OCI-LY7 (cell line): Measurements from ENCODE around the gene FGFBP3. TPM values are rescaled to one million over a fixed set of nuclear protein-coding genes. Genes with fewer than 3 reads are reported as not detected.

ENCODE experiments used
- BruUV-seq: library from RNA; stranded (reverse); fragments of 400-500 nt; replicated peaks from 2 replicates; lab custom pipeline; 2021; lab: Mats Ljungman, UMichigan
- CTCF ChIA-PET: fragments of 300-600 bp; sonication (Branson Sonifier 250); formaldehyde crosslinking; loops from one replicate; lab custom pipeline; 2022; ENCODE audit warnings: antibody characterized with exemption; ENCODE audit not compliant: unreplicated experiment; lab: Charles Lee
- POLR2A ChIA-PET: fragments of 300-600 bp; sonication (Branson Sonifier 250); formaldehyde crosslinking; loops from one replicate; lab custom pipeline; 2022; ENCODE audit warnings: antibody characterized with exemption; lab: Charles Lee
- DNase-seq: peaks from one replicate; pipeline ENCODE4 v3.0.0-alpha.2; 2015; ENCODE audit warnings: low spot score
- H2AFZ ChIP-seq: fragments of 200-600 bp; sonication (generic), shearing (Covaris generic); 2 replicates; pipeline ENCODE4 v1.6.1; 2014; ENCODE audit warnings: mild to moderate bottlenecking, antibody characterized with exemption, low read length, moderate library complexity
- H3K27ac ChIP-seq: fragments of 200-600 bp; sonication (generic); 2 replicates; pipeline ENCODE4 v1.5.1; 2014; ENCODE audit warnings: mixed run types, low read depth, mild to moderate bottlenecking, moderate library complexity, low read length, inconsistent platforms; ENCODE audit not compliant: poor library complexity, severe bottlenecking
- H3K36me3 ChIP-seq: fragments of 200-600 bp; sonication (generic); 2 replicates; pipeline ENCODE4 v1.6.1; 2014; ENCODE audit warnings: mild to moderate bottlenecking, antibody characterized with exemption, low read length, moderate library complexity, mixed read lengths; ENCODE audit not compliant: insufficient read depth
- H3K4me1 ChIP-seq: fragments of 200-600 bp; sonication (generic); 2 replicates; pipeline ENCODE4 v1.5.1; 2014; ENCODE audit warnings: mild to moderate bottlenecking, low read length; ENCODE audit not compliant: insufficient read depth, poor library complexity, severe bottlenecking
- H3K4me2 ChIP-seq: fragments of 200-600 bp; sonication (generic); 2 replicates; pipeline ENCODE4 v1.6.1; 2014; ENCODE audit warnings: mild to moderate bottlenecking, low read length
- H3K4me3 ChIP-seq: fragments of 200-600 bp; sonication (generic); 2 replicates; pipeline ENCODE4 v1.5.1; 2014; ENCODE audit warnings: mild to moderate bottlenecking, low read depth, low read length; ENCODE audit not compliant: poor library complexity, severe bottlenecking
- H3K79me2 ChIP-seq: fragments of 200-600 bp; sonication (generic); 2 replicates; pipeline ENCODE4 v1.6.1; 2016; ENCODE audit warnings: low read depth, mild to moderate bottlenecking, low read length, moderate library complexity, mixed read lengths; ENCODE audit not compliant: insufficient read depth
- H3K9me2 ChIP-seq: fragments of 200-600 bp; sonication (generic); 2 replicates; pipeline ENCODE4 v1.6.1; 2016; ENCODE audit warnings: mild to moderate bottlenecking, low read length, mixed read lengths; ENCODE audit not compliant: insufficient read depth
- H3K9me3 ChIP-seq: fragments of 200-600 bp; sonication (generic); 2 replicates; pipeline ENCODE4 v1.6.1; 2014; ENCODE audit warnings: mild to moderate bottlenecking, mixed run types, low read length, mixed read lengths
- H4K20me1 ChIP-seq: fragments of 200-600 bp; sonication (generic); 2 replicates; pipeline ENCODE4 v1.6.1; 2014; ENCODE audit warnings: mild to moderate bottlenecking, antibody characterized with exemption, low read length, moderate library complexity, mixed read lengths; ENCODE audit not compliant: insufficient read depth
- EZH2phosphoT487 ChIP-seq: fragments of 200-600 bp; sonication (generic); IDR thresholded peaks from 2 replicates; pipeline ENCODE4 v1.6.1; 2018; ENCODE audit warnings: low read depth, borderline replicate concordance, mild to moderate bottlenecking, mixed run types, antibody characterized with exemption, low read length, moderate library complexity, mixed read lengths
- intact Hi-C: fragments of 100-400 bp; cut with micrococcal nuclease; formaldehyde crosslinking; loops from one replicate; pipeline ENCODE4 v1.10.0; 2022; ENCODE audit not compliant: unreplicated experiment
- total RNA-seq, 2 experiments: library from RNA; depleted of rRNA in 1 of 2; stranded (reverse); fragments of >200 nt in 1 of 2; shearing (Covaris generic) in 1 of 2; gene quantifications; 2 replicates each; pipeline ENCODE4 v1.2.3, GENCODE V29; 2014 to 2022
- TF ChIP-seq, protein P1 (sequence below): fragments of 200-600 bp; sonication (generic); conservative IDR thresholded peaks from 2 replicates; pipeline ENCODE4 v1.5.1; 2014; ENCODE audit warnings: mild to moderate bottlenecking, antibody characterized with exemption, low read length, moderate library complexity, mixed read lengths

FGFBP3 gene
- total RNA-seq, 2 experiments from 2014 or later = 1.1 to 2.7 TPM

DNA sequence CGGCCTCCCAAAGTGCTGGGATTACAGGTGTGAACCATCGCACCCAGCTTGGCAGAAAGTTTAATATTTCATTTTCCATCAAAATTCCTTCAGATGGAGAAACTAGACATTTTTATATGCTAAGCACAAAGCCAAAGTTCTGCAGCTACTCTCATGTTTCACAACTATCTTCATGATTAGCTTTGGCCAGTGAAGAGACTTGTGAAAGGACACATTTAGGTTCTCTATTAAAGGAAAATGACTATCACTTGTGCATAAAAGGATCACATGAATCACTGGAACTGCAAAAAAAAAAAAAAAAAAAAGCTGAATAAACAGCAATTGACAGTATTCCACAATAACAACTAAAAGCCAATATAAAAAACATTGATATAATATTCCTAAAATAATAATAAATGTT, 16.2 kb downstream of the FGFBP3 start:
- Histone ChIP-seq H3K4me2 (no peak overlapping the region), H3K27ac (no peak overlapping the region), H3K4me1 (no peaks in the 10 kb centered on the region), H4K20me1 (no peaks in the 10 kb centered on the region), H3K4me3 (no peak overlapping the region), H3K79me2 (no peaks in the 10 kb centered on the region), H3K36me3 (no peaks in the 10 kb centered on the region), H3K9me3 (no peaks in the 10 kb centered on the region), H2AFZ (no peak overlapping the region), H3K9me2 (no peaks in the 10 kb centered on the region)
- DNase-seq = no peak
- CTCF ChIA-PET = no interaction called here
- POLR2A ChIA-PET = no interaction called here
- no peak for TF ChIP-seq EZH2phosphoT487
- TF ChIP-seq, protein P1, sequence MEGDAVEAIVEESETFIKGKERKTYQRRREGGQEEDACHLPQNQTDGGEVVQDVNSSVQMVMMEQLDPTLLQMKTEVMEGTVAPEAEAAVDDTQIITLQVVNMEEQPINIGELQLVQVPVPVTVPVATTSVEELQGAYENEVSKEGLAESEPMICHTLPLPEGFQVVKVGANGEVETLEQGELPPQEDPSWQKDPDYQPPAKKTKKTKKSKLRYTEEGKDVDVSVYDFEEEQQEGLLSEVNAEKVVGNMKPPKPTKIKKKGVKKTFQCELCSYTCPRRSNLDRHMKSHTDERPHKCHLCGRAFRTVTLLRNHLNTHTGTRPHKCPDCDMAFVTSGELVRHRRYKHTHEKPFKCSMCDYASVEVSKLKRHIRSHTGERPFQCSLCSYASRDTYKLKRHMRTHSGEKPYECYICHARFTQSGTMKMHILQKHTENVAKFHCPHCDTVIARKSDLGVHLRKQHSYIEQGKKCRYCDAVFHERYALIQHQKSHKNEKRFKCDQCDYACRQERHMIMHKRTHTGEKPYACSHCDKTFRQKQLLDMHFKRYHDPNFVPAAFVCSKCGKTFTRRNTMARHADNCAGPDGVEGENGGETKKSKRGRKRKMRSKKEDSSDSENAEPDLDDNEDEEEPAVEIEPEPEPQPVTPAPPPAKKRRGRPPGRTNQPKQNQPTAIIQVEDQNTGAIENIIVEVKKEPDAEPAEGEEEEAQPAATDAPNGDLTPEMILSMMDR = no peak
- no TSS peak for BruUV-seq
- intact Hi-C loops = no loop called here

DNA sequence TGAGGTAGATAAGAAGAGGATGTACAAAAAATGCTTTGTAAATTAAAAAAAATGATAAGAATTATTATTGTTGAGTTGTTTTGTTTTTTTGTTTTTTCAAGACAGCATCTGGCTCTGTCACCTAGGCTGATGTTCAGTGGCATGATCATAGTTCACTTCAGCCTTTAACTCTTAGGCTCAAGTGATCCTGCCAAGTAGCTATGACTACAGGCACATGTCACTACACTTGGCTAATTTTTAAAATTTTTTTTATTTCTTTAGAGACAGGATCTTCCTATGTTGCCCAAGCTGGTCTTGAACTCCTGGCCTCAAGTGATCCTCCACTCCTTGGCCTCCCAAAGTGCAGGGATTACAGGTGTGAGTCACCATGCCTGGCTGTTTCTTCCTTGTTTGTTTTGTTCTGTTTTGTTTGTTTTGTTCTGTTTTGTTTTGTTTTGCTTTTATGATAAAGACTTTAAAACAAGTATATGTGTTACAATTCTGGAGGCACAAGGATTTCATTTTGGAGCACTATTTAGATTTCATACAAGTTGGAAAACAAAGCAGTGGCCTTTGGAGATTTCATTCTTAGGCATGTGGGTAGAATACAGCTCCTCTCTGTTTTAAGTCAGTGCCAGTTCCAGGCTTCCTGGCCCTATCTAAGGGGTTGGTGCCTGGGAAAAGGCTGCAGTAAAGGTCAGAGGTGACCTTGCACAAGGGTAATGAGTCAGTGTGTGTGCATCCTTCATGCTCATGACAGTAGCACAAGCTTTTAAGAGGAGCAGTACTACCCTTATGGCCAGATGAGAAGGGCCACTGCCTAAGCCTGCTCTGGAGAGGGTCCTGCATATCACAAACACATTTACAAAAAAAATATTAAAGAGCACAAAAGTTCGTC, 17.9 kb downstream of the FGFBP3 start:
- H3K36me3 ChIP-seq = no peaks in the 10 kb centered on the region
- no peak overlapping the region for H2AFZ ChIP-seq
- H3K4me2 ChIP-seq = no peak overlapping the region
- POLR2A ChIA-PET = no interaction called here
- no peaks in the 10 kb centered on the region for H3K9me2 ChIP-seq
- no peaks in the 10 kb centered on the region for H3K79me2 ChIP-seq
- TF ChIP-seq, protein P1 = no peak
- TF ChIP-seq EZH2phosphoT487 = no peak
- no peaks in the 10 kb centered on the region for H3K9me3 ChIP-seq
- CTCF ChIA-PET = no interaction called here
- no peak for DNase-seq
- no TSS peak for BruUV-seq
- H3K27ac ChIP-seq = no peak overlapping the region
- H3K4me3 ChIP-seq = no peak overlapping the region
- H4K20me1 ChIP-seq = no peaks in the 10 kb centered on the region
- H3K4me1 ChIP-seq = no peaks in the 10 kb centered on the region
- intact Hi-C loops = no loop called here
